Heart left ventricle (tissue), 16 donors: ENCODE results near the gene MT2A. TPM values are rescaled to one million over a fixed set of nuclear protein-coding genes. Genes with fewer than 3 reads are reported as not detected.

Experiments used
- ATAC-seq, 4 donors: fragments of 200-7000 bp; cut with Tn5 transposase; one replicate each; pipeline ENCODE4 v1.9.1; 2020 to 2022; ENCODE audit warnings: moderate library complexity in 4 of 4, mild to moderate bottlenecking in 3 of 4, moderate number of reproducible peaks in 1 of 4
- DNase-seq, 5 donors: peaks; one replicate each; pipeline ENCODE4 v3.0.0-alpha.2; 2020
- H3K27ac ChIP-seq, 12 donors: fragments of 200-600 bp; sonication (generic) in 4 of 12; one replicate each; pipeline versions ENCODE4 v1.5.0 to v1.8.0; 2016 to 2022; ENCODE audit warnings: mild to moderate bottlenecking in 2 of 12
- H3K27me3 ChIP-seq, 9 donors: fragments of 200-600 bp; sonication (generic) in 2 of 9; one replicate each; pipeline versions ENCODE4 v1.5.1 to v1.8.0; 2016 to 2022; ENCODE audit warnings: mild to moderate bottlenecking in 3 of 9
- H3K36me3 ChIP-seq, 9 donors: fragments of 200-600 bp; sonication (generic) in 2 of 9; one replicate each; pipeline versions ENCODE4 v1.5.0 to v1.8.0; 2018 to 2022; ENCODE audit warnings: mild to moderate bottlenecking in 2 of 9
- H3K4me1 ChIP-seq, 12 donors: fragments of 200-600 bp; sonication (generic) in 4 of 12; one replicate each; pipeline versions ENCODE4 v1.5.0 to v1.8.0; 2016 to 2022; ENCODE audit warnings: mild to moderate bottlenecking in 3 of 12
- H3K4me3 ChIP-seq, 12 donors: fragments of 200-600 bp; sonication (generic) in 4 of 12; one replicate each; pipeline versions ENCODE4 v1.5.0 to v1.8.0; 2017 to 2022; ENCODE audit warnings: mild to moderate bottlenecking in 9 of 12, moderate library complexity in 4 of 12
- H3K9me3 ChIP-seq, 12 donors: fragments of 200-600 bp; sonication (generic) in 4 of 12; one replicate each; pipeline versions ENCODE4 v1.5.0 to v1.8.0; 2016 to 2022; ENCODE audit warnings: mild to moderate bottlenecking in 1 of 12
- POLR2A ChIP-seq, 2 donors: fragments of 450-650 bp; IDR thresholded peaks; one replicate each; pipeline ENCODE4 v1.6.1; 2017; ENCODE audit warnings: antibody characterized with exemption in 2 of 2, mild to moderate bottlenecking in 2 of 2, moderate library complexity in 2 of 2
- WGBS, 4 donors: extraction: QIAGEN DNeasy Blood & Tissue Kit in 2 of 4; methylation state at CpG; one replicate each; pipeline versions ENCODE4 v1.1.5 to v1.1.7; 2013 to 2018; 5-methylcytosine and 5-hydroxymethylcytosine counted together
- intact Hi-C, 10 donors: fragments of 100-400 bp; cut with DNase I; formaldehyde crosslinking; loops; one replicate each; pipeline versions ENCODE4 v1.11.1 to v1.14.2; 2022
- polyA plus RNA-seq, 2 donors: library from polyadenylated mRNA; stranded (reverse); fragments of 200-250 nt; gene quantifications; one replicate each; pipeline ENCODE4 v1.2.3, GENCODE V29; 2013
- total RNA-seq, 9 donors: library from RNA; depleted of rRNA in 2 of 9; stranded (reverse); fragments of >200 nt in 2 of 9; fragmentation: NEBNext Ultra II Directional in 3 of 9; extraction: Animal tissue kit (Norgen Biotek cat#: 25700) in 3 of 9; gene quantifications; one replicate each; pipeline versions ENCODE4 v1.1.0 to v1.2.4, GENCODE V29; 2016 to 2023
- TF ChIP-seq, protein P1 (sequence below), 12 donors: fragments of 200-600 bp; sonication (generic) in 4 of 12; IDR thresholded peaks; one replicate each; pipeline versions ENCODE4 v1.5.0 to v1.8.0; 2018 to 2022; ENCODE audit warnings: antibody characterized with exemption in 12 of 12, mild to moderate bottlenecking in 5 of 12
- donor health status: ischemic (EF 13 %, LVEDD 7.1; RV severe dilation, severe dysfunction).
- donor health status: healthy with polysubstance abuse.
- donor health status: DM: no; HTN: yes; CAD: no.
- donor health status: DM: no; HTN: no; CAD: no.
- donor health status: ischemic (EF 25% LVEDD 6.9; RV normal size, moderate dysfunction).
- donor health status: ischemic (EF 25% LVEDD 5.7; RV mildly dilated, moderate dysfunction).
- donor health status: healthy.
- donor health status: DM: yes; HTN: yes; CAD: no.
- donor health status: ischemic (EF 35%, LVEDD 5.7; RV mildly dilated, moderate dysfunction).
- donor health status: nonischemic (EF 11% LVEDD 7.7; RV severe dilation, severe dysfunction).
- donor health status: DM: yes; HTN: yes; CAD: no.
- donor health status: PGD.
- donor health status: ischemic (EF 29% LVEDD 5.4; RV normal size, mild dysfunction).
- donor health status: nonischemic (EF 23%, LVEDD 6.1; RV moderate dilation, normal function).

The MT2A gene
- total and polyA plus RNA-seq, 11 donors = 44.3 to 318 (median 125) TPM

- no peak for ATAC-seq
- no peak for TF ChIP-seq POLR2A (IDR thresholded peaks at IDR 0.05)
- TF ChIP-seq, protein P1, sequence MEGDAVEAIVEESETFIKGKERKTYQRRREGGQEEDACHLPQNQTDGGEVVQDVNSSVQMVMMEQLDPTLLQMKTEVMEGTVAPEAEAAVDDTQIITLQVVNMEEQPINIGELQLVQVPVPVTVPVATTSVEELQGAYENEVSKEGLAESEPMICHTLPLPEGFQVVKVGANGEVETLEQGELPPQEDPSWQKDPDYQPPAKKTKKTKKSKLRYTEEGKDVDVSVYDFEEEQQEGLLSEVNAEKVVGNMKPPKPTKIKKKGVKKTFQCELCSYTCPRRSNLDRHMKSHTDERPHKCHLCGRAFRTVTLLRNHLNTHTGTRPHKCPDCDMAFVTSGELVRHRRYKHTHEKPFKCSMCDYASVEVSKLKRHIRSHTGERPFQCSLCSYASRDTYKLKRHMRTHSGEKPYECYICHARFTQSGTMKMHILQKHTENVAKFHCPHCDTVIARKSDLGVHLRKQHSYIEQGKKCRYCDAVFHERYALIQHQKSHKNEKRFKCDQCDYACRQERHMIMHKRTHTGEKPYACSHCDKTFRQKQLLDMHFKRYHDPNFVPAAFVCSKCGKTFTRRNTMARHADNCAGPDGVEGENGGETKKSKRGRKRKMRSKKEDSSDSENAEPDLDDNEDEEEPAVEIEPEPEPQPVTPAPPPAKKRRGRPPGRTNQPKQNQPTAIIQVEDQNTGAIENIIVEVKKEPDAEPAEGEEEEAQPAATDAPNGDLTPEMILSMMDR (IDR thresholded peaks at IDR 0.05) = no peak
These were observed 20.3 kb downstream of the MT2A start for GRCh38 chr16:56628486-56629350.

GRCh38 chr16:56629531-56629930 is 21.1 kb downstream of the MT2A start:
- ATAC-seq (no peak), DNase-seq (no peak)
- Histone ChIP-seq H3K27ac (peak overlapping the region in 1 of 12 donors; percentile 45), H3K36me3 (no peaks in the 10 kb centered on the region), H3K4me3 (no peak overlapping the region), H3K27me3 (peaks cover 0 to 27% (median under 1%) of the 10 kb centered on the region in 9 donors), H3K4me1 (peaks cover 0 to 36% (median 16%) of the 10 kb centered on the region in 12 donors), H3K9me3 (no peaks in the 10 kb centered on the region)
- intact Hi-C loops = loop anchor here in 1 of 10 donors (5.0 kb wide), 1 partner anchor 53 kb away; the partner anchor contains the start of gene MT1X
- WGBS, 4 donors = 89 to 95% (median 91%) methylated on average over 3 of the region's 3 CpGs
- TF ChIP-seq, protein P1 (IDR thresholded peaks at IDR 0.05) = no peak
- TF ChIP-seq POLR2A (IDR thresholded peaks at IDR 0.05) = no peak

More at GRCh38 chr16:56628486-56629350, 20.3 kb downstream of the MT2A start:
- no peak for DNase-seq
- peak overlapping the region in 3 of 12 donors; percentile 28 to 92 (median 45) for H3K27ac ChIP-seq
- H3K4me1 ChIP-seq = peaks cover 0 to 35% (median 16%) of the 10 kb centered on the region in 12 donors
- intact Hi-C loops = loop anchor here in 1 of 10 donors (5.0 kb wide), 1 partner anchor 54 kb away; the partner anchor contains the start of gene MT1X
- H3K9me3 ChIP-seq = no peaks in the 10 kb centered on the region
- H3K36me3 ChIP-seq = no peaks in the 10 kb centered on the region
- peaks cover 0 to 19% (median 0%) of the 10 kb centered on the region in 9 donors for H3K27me3 ChIP-seq
- no peak overlapping the region for H3K4me3 ChIP-seq
- 67 to 78% (median 73%) methylated on average over 9 of the region's 9 CpGs for WGBS, 4 donors

DNA sequence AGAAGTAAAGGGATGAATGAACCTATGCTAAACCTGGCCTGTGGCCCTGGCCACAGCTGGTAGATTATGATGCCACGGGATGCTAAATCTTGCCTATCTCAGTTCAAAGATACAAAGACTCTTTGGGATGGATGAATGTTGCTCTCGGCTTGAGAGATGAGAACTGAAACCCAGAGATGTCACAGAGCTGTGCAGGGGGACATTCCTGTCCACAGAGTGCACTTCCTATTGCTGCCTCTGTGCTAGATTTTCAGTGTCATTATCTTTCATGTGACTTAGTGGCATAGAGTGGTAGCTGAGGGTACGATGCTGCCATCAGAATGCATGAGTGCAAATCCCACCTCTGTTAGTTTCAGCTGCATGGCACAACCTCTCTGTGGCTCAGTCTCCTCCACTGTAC is 21.8 kb downstream of the MT2A start:
- DNase-seq (no peak), ATAC-seq (no peak)
- no peak overlapping the region for H3K4me3 ChIP-seq
- H3K27ac ChIP-seq = no peak overlapping the region
- intact Hi-C loops = no loop called here
- no peaks in the 10 kb centered on the region for H3K9me3 ChIP-seq
- peaks cover 0 to 33% (median 6%) of the 10 kb centered on the region in 9 donors for H3K27me3 ChIP-seq
- TF ChIP-seq, protein P1 (IDR thresholded peaks at IDR 0.05) = no peak
- TF ChIP-seq POLR2A (IDR thresholded peaks at IDR 0.05) = no peak
- H3K4me1 ChIP-seq = peaks cover 0 to 38% (median 16%) of the 10 kb centered on the region in 12 donors
- no peaks in the 10 kb centered on the region for H3K36me3 ChIP-seq
- WGBS, 4 donors = 73 to 80% (median 77%) methylated on average over 3 of the region's 3 CpGs

DNA sequence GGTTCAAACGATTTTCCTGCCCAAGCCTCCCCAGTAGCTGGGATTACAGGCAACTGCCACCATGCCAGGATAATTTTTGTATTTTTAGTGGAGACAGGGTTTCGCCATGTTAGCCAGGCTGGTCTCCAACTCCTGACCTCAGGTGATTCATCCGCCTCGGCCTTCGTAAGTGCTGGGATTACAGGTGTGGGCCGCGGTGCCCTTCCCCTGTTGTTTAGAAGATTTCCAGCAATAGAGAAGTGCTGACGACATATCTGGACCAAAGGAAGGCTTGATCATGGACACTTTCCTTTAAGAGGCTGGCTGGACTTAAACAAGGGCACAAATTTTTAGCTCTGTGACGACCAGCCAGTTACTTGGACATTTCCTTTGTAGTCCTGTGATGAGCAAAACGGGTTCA is 22.8 kb downstream of the MT2A start:
- intact Hi-C loops = no loop called here
- H3K9me3 ChIP-seq = no peaks in the 10 kb centered on the region
- ATAC-seq (no peak), DNase-seq (no peak)
- H3K4me1 ChIP-seq = peaks cover 0 to 41% (median 16%) of the 10 kb centered on the region in 12 donors
- no peak overlapping the region for H3K4me3 ChIP-seq
- H3K27ac ChIP-seq = peak overlapping the region in 6 of 12 donors; percentile 67 to 81 (median 77)
- no peaks in the 10 kb centered on the region for H3K36me3 ChIP-seq
- TF ChIP-seq, protein P1 (IDR thresholded peaks at IDR 0.05) = no peak
- TF ChIP-seq POLR2A (IDR thresholded peaks at IDR 0.05) = no peak
- WGBS, 4 donors = 89 to 95% (median 94%) methylated on average over 10 of the region's 10 CpGs
- H3K27me3 ChIP-seq = peaks cover 0 to 44% (median 17%) of the 10 kb centered on the region in 9 donors
